Measurements from ENCODE around the gene SLC25A4. TPM values are rescaled to one million over a fixed set of nuclear protein-coding genes. Genes with fewer than 3 reads are reported as not detected.

Gene SLC25A4
- total and polyA plus RNA-seq, 2 donors (not counting 3 experiments of a cell fraction or from before 2014, with no cell fraction given): 13.5 to 13.7 TPM

Other genes with a start within 250 kb of the SLC25A4 start
- not detected in 2 replicates for gene HELT, start 124.8 kb upstream of the SLC25A4 start, total RNA-seq
- gene HELT, start 124.8 kb upstream of the SLC25A4 start, polyA plus RNA-seq: not detected in 2 replicates
- gene CFAP97, start 60.7 kb downstream of the SLC25A4 start, total RNA-seq: 17.6 and 22.4 TPM in 2 replicates
- 4.0 and 5.3 TPM in 2 replicates for gene CFAP97, start 60.7 kb downstream of the SLC25A4 start, polyA plus RNA-seq
- gene SNX25, start 66.3 kb downstream of the SLC25A4 start, total RNA-seq: 16.1 and 20.2 TPM in 2 replicates
- gene SNX25, start 66.3 kb downstream of the SLC25A4 start, polyA plus RNA-seq: 3.1 and 6.6 TPM in 2 replicates

Measured in endothelial cell of umbilical vein (primary cell).